DND-41 (cell line): Measurements from ENCODE around the gene ACSF3.

Experiments used
- ATAC-seq: fragments of 200-7000 bp; cut with Tn5 transposase; 3 replicates; pipeline ENCODE4 v1.9.1; 2021; ENCODE audit warnings: low read depth; ENCODE audit not compliant: insufficient read depth
- DNase-seq: peaks from one replicate; pipeline ENCODE4 v3.0.0-alpha.2; 2020
- H2AFZ ChIP-seq: 2 replicates; pipeline ENCODE4 v1.6.0; 2012; ENCODE audit warnings: low read depth, low read length
- H3K27ac ChIP-seq: 2 replicates; pipeline ENCODE4 v1.5.1; 2012; ENCODE audit warnings: low read length, inconsistent platforms
- H3K27me3 ChIP-seq: fragments of 200-600 bp; sonication (generic); 2 replicates; pipeline ENCODE4 v1.6.0; 2012; ENCODE audit warnings: low read length, mild to moderate bottlenecking, inconsistent platforms; ENCODE audit not compliant: insufficient read depth, poor library complexity
- H3K36me3 ChIP-seq: 2 replicates; pipeline ENCODE4 v1.5.1; 2012; ENCODE audit warnings: low read length, inconsistent platforms; ENCODE audit not compliant: insufficient read depth
- H3K4me1 ChIP-seq: 2 replicates; pipeline ENCODE4 v1.5.1; 2012; ENCODE audit warnings: mild to moderate bottlenecking, low read length; ENCODE audit not compliant: insufficient read depth
- H3K4me2 ChIP-seq: 2 replicates; pipeline ENCODE4 v1.6.0; 2012; ENCODE audit warnings: mild to moderate bottlenecking, moderate library complexity, low read length, inconsistent platforms; ENCODE audit not compliant: insufficient read depth
- H3K4me3 ChIP-seq, 2 experiments: fragments of 200-600 bp in 1 of 2; shearing (Covaris generic) in 1 of 2; 2 replicates each; pipeline ENCODE4 v1.5.1; 2012 to 2016; ENCODE audit warnings: inconsistent platforms in 2 of 2, low read length in 2 of 2, mild to moderate bottlenecking in 2 of 2, low read depth in 1 of 2, moderate library complexity in 1 of 2
- H3K79me2 ChIP-seq: 2 replicates; pipeline ENCODE4 v1.6.0; 2012; ENCODE audit warnings: low read length, inconsistent platforms; ENCODE audit not compliant: insufficient read depth
- H3K9ac ChIP-seq: 2 replicates; pipeline ENCODE4 v1.6.0; 2012; ENCODE audit warnings: low read depth, mild to moderate bottlenecking, inconsistent platforms, low read length, moderate library complexity
- H3K9me3 ChIP-seq: 2 replicates; pipeline ENCODE4 v1.5.1; 2012; ENCODE audit warnings: low read length, moderate library complexity, mild to moderate bottlenecking, inconsistent platforms; ENCODE audit not compliant: insufficient read depth, severe bottlenecking
- H4K20me1 ChIP-seq: 2 replicates; pipeline ENCODE4 v1.6.0; 2012; ENCODE audit warnings: low read length; ENCODE audit not compliant: insufficient read depth
- CTCF ChIP-seq: IDR thresholded peaks from 2 replicates; pipeline ENCODE4 v1.5.1; 2012; ENCODE audit warnings: borderline replicate concordance, low read length, moderate library complexity, mild to moderate bottlenecking; ENCODE audit not compliant: poor library complexity, severe bottlenecking; ENCODE audit errors: extremely low read depth
- EZH2 ChIP-seq: IDR thresholded peaks from 3 replicates; pipeline ENCODE4 v1.6.1; 2012; ENCODE audit warnings: borderline replicate concordance, low read depth, mild to moderate bottlenecking, moderate library complexity, low read length, inconsistent platforms; ENCODE audit not compliant: severe bottlenecking

The ACSF3 gene

GRCh38 chr16:89153848-89154271 lies 60.2 kb downstream of the ACSF3 start:
- Histone ChIP-seq H3K36me3 (peaks cover 24% of the 10 kb centered on the region), H3K79me2 (no peaks in the 10 kb centered on the region), H3K27ac (no peak overlapping the region), H3K4me2 (no peak overlapping the region), H3K9me3 (peaks cover 22% of the 10 kb centered on the region), H3K4me1 (no peaks in the 10 kb centered on the region), H4K20me1 (no peaks in the 10 kb centered on the region), H3K27me3 (no peaks in the 10 kb centered on the region), H3K9ac (no peak overlapping the region), H2AFZ (no peak overlapping the region), H3K4me3 (no peak overlapping the region)
- no peak for DNase-seq
- ATAC-seq = 0 out of 3 replicates have a peak, but pooled peaks have one; percentile 2
- TF ChIP-seq CTCF = no peak
- TF ChIP-seq EZH2 = no peak

GRCh38 chr16:89154390-89155183 lies 60.9 kb downstream of the ACSF3 start:
- H3K9ac ChIP-seq = no peak overlapping the region
- H3K9me3 ChIP-seq = peaks cover 15% of the 10 kb centered on the region
- H3K79me2 ChIP-seq = no peaks in the 10 kb centered on the region
- no peaks in the 10 kb centered on the region for H3K4me1 ChIP-seq
- H2AFZ ChIP-seq = no peak overlapping the region
- no peak overlapping the region for H3K4me3 ChIP-seq
- ATAC-seq (peak; percentile 29), DNase-seq (no peak)
- H3K27me3 ChIP-seq = no peaks in the 10 kb centered on the region
- H3K36me3 ChIP-seq = peaks cover 17% of the 10 kb centered on the region
- H3K4me2 ChIP-seq = no peak overlapping the region
- H4K20me1 ChIP-seq = no peaks in the 10 kb centered on the region
- no peak overlapping the region for H3K27ac ChIP-seq
- TF ChIP-seq EZH2 = no peak
- no peak for TF ChIP-seq CTCF

GRCh38 chr16:89155184-89155679 lies 61.6 kb downstream of the ACSF3 start:
- peaks cover 11% of the 10 kb centered on the region for H3K9me3 ChIP-seq
- no peak for TF ChIP-seq CTCF
- no peak for DNase-seq
- peak; percentile 10; the same call in 1 of the 3 replicates for ATAC-seq
- no peak overlapping the region for H3K27ac ChIP-seq
- H4K20me1 ChIP-seq = no peaks in the 10 kb centered on the region
- H3K4me1 ChIP-seq = no peaks in the 10 kb centered on the region
- H3K4me3 ChIP-seq = no peak overlapping the region
- no peak overlapping the region for H3K4me2 ChIP-seq
- H3K27me3 ChIP-seq = no peaks in the 10 kb centered on the region
- H2AFZ ChIP-seq = no peak overlapping the region
- no peaks in the 10 kb centered on the region for H3K79me2 ChIP-seq
- H3K9ac ChIP-seq = no peak overlapping the region
- H3K36me3 ChIP-seq = peaks cover 10% of the 10 kb centered on the region
